ENCODE measurements around the gene CTAG1B. TPM values are rescaled to one million over a fixed set of nuclear protein-coding genes. Genes with fewer than 3 reads are reported as not detected.
"Not testable (repeated sequence)": the region's sequence is repeated elsewhere in the genome, so short reads cannot be mapped to it uniquely, and the experiment has no call there.

CTAG1B gene
- total RNA-seq, 1 donor from 2014 or later = not detected

DNA sequence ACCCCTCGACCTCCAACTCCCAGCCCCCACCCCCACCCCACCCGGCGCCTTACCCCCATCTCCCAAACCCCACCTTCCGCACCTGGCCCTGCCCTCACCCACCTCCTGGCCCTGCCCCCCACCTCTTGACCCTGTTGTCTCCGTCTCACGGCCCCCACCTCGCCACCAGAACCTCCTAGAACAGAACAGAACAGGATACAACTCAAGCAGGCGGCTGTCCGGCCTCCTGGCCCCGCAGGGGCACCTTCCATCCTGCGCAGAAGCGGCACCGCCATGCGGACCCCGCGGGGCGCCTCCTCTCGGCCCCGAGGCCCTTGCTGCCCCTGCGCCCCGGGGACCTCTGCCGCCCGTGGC, 33.9 kb upstream of the CTAG1B start:
- no peak overlapping the region for H3K27ac Mint-ChIP-seq
- no peaks in the 10 kb centered on the region for H3K4me1 Mint-ChIP-seq (ENCODE audit: low read depth)
- no peaks in the 10 kb centered on the region for H3K36me3 Mint-ChIP-seq (ENCODE audit: insufficient read depth)
- no peak for DNase-seq (ENCODE audit: low spot score, unreplicated experiment)
- TF ChIP-seq, protein P1, sequence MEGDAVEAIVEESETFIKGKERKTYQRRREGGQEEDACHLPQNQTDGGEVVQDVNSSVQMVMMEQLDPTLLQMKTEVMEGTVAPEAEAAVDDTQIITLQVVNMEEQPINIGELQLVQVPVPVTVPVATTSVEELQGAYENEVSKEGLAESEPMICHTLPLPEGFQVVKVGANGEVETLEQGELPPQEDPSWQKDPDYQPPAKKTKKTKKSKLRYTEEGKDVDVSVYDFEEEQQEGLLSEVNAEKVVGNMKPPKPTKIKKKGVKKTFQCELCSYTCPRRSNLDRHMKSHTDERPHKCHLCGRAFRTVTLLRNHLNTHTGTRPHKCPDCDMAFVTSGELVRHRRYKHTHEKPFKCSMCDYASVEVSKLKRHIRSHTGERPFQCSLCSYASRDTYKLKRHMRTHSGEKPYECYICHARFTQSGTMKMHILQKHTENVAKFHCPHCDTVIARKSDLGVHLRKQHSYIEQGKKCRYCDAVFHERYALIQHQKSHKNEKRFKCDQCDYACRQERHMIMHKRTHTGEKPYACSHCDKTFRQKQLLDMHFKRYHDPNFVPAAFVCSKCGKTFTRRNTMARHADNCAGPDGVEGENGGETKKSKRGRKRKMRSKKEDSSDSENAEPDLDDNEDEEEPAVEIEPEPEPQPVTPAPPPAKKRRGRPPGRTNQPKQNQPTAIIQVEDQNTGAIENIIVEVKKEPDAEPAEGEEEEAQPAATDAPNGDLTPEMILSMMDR (IDR thresholded peaks at IDR 0.05; ENCODE audit: unreplicated experiment) = no peak
- H3K4me3 Mint-ChIP-seq (ENCODE audit: low read depth) = no peak overlapping the region
- no peaks in the 10 kb centered on the region for H3K27me3 Mint-ChIP-seq
- peaks cover 8% of the 10 kb centered on the region for H3K9me3 Mint-ChIP-seq (ENCODE audit: low read depth)

DNA sequence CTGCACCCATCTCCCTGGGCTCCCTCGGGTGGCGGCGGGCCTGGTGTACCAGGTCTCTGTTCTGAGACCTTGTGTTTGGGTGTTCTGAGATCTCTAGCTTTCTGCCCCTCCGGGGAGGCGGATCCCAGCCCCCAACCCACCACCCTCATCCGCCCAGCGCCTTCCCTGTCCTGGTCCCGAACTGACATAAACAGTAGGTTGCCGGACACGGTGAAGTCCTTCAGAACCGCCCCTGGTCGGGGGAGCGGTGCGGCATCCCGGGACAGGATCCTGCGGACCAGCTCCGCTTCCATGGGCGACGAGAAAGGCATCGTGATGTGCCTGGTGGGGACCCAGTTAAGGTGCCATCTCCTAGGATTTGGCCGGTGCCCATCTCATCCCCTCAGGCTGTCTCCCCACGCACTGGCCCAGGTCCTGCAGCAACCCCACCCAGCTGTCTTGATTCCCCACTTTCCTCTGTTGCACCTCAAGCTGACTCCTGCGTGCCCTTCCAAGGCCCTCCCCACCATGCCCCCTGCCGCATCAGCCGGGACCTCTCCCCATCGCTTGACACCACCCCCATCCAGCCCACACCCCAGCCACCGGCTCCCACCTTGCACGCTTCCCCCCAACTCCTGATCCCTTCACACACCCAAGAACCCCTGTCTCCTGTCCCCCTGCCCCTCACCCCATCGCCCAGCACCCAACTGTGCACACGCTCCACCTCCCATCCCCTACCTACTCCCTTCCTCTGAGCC, 33.4 kb upstream of the CTAG1B start:
- Mint-ChIP-seq H3K9me3 (ENCODE audit: low read depth) (peaks cover 8% of the 10 kb centered on the region), H3K4me1 (ENCODE audit: low read depth) (no peaks in the 10 kb centered on the region), H3K27me3 (no peaks in the 10 kb centered on the region), H3K27ac (no peak overlapping the region), H3K4me3 (ENCODE audit: low read depth) (no peak overlapping the region), H3K36me3 (ENCODE audit: insufficient read depth) (no peaks in the 10 kb centered on the region)
- no peak for DNase-seq (ENCODE audit: low spot score, unreplicated experiment)
- TF ChIP-seq, protein P1 (IDR thresholded peaks at IDR 0.05; ENCODE audit: unreplicated experiment) = no peak

DNA sequence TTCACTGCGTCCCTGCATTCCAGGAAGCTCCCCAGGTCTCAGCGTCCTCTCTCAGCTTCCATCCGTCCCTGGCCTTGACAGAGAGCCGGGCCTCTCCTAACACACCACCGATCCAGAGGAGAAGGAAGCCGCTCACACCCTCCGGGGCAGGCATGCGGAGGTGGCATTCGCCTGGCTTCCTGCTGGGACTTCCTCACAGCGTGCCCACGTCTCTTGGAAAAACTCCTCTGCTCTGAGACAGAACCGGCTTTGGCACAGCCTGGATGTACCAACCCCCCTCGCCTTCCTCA, 31.1 kb upstream of the CTAG1B start:
- Mint-ChIP-seq H3K9me3 (ENCODE audit: low read depth) (peaks cover 4% of the 10 kb centered on the region), H3K36me3 (ENCODE audit: insufficient read depth) (no peaks in the 10 kb centered on the region), H3K27ac (no peak overlapping the region), H3K4me1 (ENCODE audit: low read depth) (no peaks in the 10 kb centered on the region), H3K27me3 (no peaks in the 10 kb centered on the region), H3K4me3 (ENCODE audit: low read depth) (no peak overlapping the region)
- DNase-seq (ENCODE audit: low spot score, unreplicated experiment) = no peak
- TF ChIP-seq, protein P1 (IDR thresholded peaks at IDR 0.05; ENCODE audit: unreplicated experiment) = no peak

DNA sequence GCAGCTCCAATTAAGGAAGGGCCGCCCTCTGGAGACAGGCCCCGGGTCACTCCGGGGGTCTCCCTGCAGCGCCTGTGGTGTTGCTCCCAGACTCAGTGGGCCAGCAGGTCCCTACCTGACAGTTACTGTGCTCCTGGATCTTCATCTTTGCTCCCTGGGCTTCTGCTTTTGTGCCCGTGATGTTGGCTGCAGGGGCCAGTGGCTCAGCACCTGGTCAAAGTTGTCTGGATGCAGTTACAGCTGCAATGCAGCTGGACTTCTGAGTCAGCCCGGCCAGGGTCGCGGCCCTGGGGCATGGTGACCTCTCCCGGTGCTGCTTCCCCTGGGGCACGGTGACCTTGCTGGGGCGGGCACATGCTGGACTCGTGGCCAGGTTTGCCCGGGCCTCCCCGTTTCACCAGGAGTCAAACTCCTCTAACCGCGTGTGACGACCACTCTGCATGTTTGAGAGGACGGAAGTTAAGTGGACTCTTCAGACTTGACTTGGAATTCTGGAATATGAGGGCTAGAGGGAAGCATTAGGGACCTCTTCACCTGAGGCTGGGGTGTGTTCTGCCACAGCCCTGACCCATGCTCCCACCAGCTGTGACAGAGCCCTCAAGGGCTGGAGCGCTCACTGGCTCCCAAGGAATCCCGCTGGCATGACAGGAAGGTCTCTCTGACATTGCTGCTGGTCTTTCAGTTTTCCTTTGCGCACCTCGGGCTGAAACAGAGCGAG, 30.6 kb upstream of the CTAG1B start:
- DNase-seq (ENCODE audit: low spot score, unreplicated experiment) = no peak
- Mint-ChIP-seq H3K4me3 (ENCODE audit: low read depth) (no peak overlapping the region), H3K27ac (no peak overlapping the region), H3K27me3 (no peaks in the 10 kb centered on the region), H3K9me3 (ENCODE audit: low read depth) (no peaks in the 10 kb centered on the region), H3K36me3 (ENCODE audit: insufficient read depth) (no peaks in the 10 kb centered on the region), H3K4me1 (ENCODE audit: low read depth) (no peaks in the 10 kb centered on the region)
- TF ChIP-seq, protein P1 (IDR thresholded peaks at IDR 0.05; ENCODE audit: unreplicated experiment) = no peak

DNA sequence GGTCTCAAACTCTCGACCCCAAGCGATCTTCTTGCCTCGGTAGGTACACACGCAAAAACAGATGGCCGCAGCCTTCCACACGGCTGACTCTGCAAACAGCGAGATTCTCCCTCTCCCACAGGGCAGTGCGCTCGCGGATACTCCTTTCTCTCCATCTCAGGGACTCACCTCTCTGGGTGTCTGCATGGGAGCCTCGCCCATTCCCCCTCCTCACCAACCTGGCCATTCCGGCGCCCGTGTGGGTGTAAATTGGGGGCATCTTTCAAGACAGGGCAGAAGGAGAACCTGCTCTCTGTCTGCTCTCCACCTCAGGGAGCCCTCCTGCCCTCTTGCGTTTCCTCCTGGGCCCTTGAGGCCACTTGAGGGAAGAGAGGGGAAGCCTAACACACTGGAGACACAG, 29.8 kb upstream of the CTAG1B start:
- Mint-ChIP-seq H3K4me3 (ENCODE audit: low read depth) (no peak overlapping the region), H3K4me1 (ENCODE audit: low read depth) (no peaks in the 10 kb centered on the region), H3K27ac (no peak overlapping the region), H3K9me3 (ENCODE audit: low read depth) (no peaks in the 10 kb centered on the region), H3K27me3 (no peaks in the 10 kb centered on the region), H3K36me3 (ENCODE audit: insufficient read depth) (no peaks in the 10 kb centered on the region)
- no peak for DNase-seq (ENCODE audit: low spot score, unreplicated experiment)
- TF ChIP-seq, protein P1 (IDR thresholded peaks at IDR 0.05; ENCODE audit: unreplicated experiment) = no peak

DNA sequence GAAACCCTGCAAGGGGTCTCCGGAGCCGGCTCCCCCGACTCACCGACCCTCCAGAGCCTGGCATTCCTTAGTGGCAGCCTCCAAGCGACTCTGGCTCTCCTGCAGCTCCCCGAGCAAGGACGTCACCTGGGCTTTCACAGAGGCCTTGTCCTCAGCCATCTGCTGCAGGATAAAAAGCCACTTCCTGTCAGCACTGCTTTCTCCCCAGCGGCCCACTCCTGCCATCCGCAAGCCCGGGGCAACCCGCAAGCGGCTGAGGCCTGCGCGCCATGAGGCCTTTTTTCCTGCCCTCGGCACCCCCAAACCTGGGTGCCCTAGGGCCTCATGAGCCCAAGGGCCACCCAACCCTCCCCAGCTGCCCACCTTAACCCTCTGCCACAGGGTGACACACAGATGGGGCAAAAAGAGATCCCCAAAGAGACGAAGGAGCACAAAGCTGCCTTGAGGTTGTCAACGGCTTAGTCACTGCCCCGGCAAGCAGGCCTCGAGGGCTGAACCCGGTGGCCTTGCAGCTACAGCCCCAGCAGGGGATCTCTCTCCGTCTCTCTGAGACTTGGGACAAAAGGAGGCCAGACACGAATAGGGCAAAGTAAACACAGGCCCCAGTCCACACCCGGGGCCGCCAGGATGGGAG, 26.8 kb upstream of the CTAG1B start:
- not testable (repeated sequence) for H3K4me1 Mint-ChIP-seq (ENCODE audit: low read depth); H3K9me3 Mint-ChIP-seq (ENCODE audit: low read depth); H3K27ac Mint-ChIP-seq; H3K4me3 Mint-ChIP-seq (ENCODE audit: low read depth); H3K36me3 Mint-ChIP-seq (ENCODE audit: insufficient read depth); H3K27me3 Mint-ChIP-seq; DNase-seq (ENCODE audit: low spot score, unreplicated experiment)

DNA sequence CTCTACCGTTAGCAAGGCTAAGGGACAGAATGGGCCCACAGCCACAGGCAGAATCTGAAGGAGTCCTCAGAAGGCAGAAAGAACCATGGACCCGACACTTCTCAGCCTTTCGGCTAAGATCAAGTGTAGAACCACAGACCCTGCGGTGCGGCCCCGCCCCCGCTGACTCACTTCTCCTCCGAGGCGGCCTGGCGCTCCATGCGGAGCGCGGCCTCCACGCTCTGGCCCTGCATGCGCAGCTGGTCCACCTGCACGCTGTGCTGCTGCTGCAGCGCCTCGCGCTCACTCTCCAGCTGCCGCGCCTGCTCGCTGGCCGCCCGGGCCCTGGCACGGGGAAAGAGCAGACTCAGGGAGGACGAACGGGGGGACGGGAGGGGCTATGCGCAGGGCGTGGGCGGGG, 24.6 kb upstream of the CTAG1B start:
- not testable (repeated sequence) for H3K27me3 Mint-ChIP-seq; H3K9me3 Mint-ChIP-seq (ENCODE audit: low read depth); DNase-seq (ENCODE audit: low spot score, unreplicated experiment); H3K4me1 Mint-ChIP-seq (ENCODE audit: low read depth); H3K36me3 Mint-ChIP-seq (ENCODE audit: insufficient read depth); H3K4me3 Mint-ChIP-seq (ENCODE audit: low read depth); H3K27ac Mint-ChIP-seq

DNA sequence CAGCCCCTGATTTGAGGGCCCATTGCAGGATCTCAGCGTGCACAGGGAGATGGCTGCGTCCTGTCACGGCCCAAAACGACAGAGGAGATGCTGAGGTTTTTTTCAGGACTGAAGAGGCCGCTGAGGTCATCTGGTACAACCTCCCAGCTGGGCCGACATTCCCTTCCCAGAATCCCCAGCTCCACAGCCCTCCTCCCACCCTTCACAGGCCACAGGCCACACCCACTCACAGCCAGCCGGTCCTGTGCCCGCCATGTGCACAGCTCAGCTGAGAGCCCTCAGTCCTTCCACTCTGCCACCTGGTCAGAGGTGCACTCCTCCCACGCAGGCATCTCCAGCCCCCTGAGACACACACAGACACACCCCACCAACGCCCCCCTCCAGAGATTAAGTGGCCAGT, 22.7 kb upstream of the CTAG1B start:
- not testable (repeated sequence) for H3K9me3 Mint-ChIP-seq (ENCODE audit: low read depth); H3K36me3 Mint-ChIP-seq (ENCODE audit: insufficient read depth); H3K27ac Mint-ChIP-seq; DNase-seq (ENCODE audit: low spot score, unreplicated experiment); H3K27me3 Mint-ChIP-seq; H3K4me1 Mint-ChIP-seq (ENCODE audit: low read depth); H3K4me3 Mint-ChIP-seq (ENCODE audit: low read depth)
